T-helper 2 cell (primary cell): Measurements from ENCODE around the gene NFIL3.

ENCODE experiments used
- DNase-seq, 5 experiments: peaks; one replicate each; pipeline versions ENCODE4 v3.0.0 to v3.0.0-alpha.2; 2012 to 2022

NFIL3 gene

DNA sequence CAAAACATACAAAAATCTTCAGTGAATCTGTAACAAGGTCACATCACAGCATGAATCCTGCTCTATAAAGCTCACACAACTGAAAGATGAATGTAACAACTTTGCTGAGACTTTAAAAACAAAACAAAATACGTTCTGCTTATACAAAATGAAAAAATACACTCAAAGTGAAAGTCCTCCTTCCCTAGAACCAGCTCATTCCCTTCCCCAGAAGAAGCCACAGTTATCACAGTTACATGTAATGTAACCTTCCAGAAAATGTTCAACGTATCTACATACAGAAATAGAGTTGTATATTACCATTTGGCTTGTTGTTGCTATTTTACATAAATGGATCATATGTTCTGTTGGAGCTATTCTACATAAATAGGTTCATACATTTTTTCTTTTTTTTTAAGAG lies 64.5 kb downstream of the NFIL3 start:
- DNase-seq, result peak in 1 of 5 experiments; percentile 88
